Calu3 (cell line): ENCODE measurements around the gene GTF3C4. TPM values are rescaled to one million over a fixed set of nuclear protein-coding genes. Genes with fewer than 3 reads are reported as not detected.

Source experiments
- BruUV-seq: library from RNA; stranded (reverse); fragments of 400-500 nt; replicated peaks from 2 replicates; lab custom pipeline; 2021; lab: Mats Ljungman, UMichigan
- CTCF ChIA-PET: fragments of 300-600 bp; sonication (Branson Sonifier 250); formaldehyde crosslinking; loops from one replicate; lab custom pipeline; 2022; ENCODE audit warnings: antibody characterized with exemption; lab: Charles Lee
- DNase-seq: peaks from one replicate; pipeline ENCODE4 v3.0.0; 2022
- H3K27ac Mint-ChIP-seq: one replicate; pipeline ENCODE4 v1.8.0; 2022; ENCODE audit warnings: mixed read lengths; ENCODE audit not compliant: unreplicated experiment
- H3K27me3 Mint-ChIP-seq: one replicate; pipeline ENCODE4 v1.8.0; 2022; ENCODE audit warnings: mixed read lengths; ENCODE audit not compliant: unreplicated experiment
- H3K36me3 Mint-ChIP-seq: one replicate; pipeline ENCODE4 v1.8.0; 2022; ENCODE audit warnings: mild to moderate bottlenecking, moderate library complexity, mixed read lengths; ENCODE audit not compliant: insufficient read depth, unreplicated experiment
- H3K4me1 Mint-ChIP-seq: one replicate; pipeline ENCODE4 v1.8.0; 2022; ENCODE audit warnings: mild to moderate bottlenecking, low read depth, mixed read lengths; ENCODE audit not compliant: unreplicated experiment
- H3K4me3 Mint-ChIP-seq: one replicate; pipeline ENCODE4 v1.8.0; 2022; ENCODE audit warnings: mild to moderate bottlenecking, low read depth, moderate library complexity, mixed read lengths; ENCODE audit not compliant: unreplicated experiment
- H3K9me3 Mint-ChIP-seq: one replicate; pipeline ENCODE4 v1.8.0; 2022; ENCODE audit warnings: low read depth, mixed read lengths; ENCODE audit not compliant: unreplicated experiment
- intact Hi-C: fragments of 100-400 bp; cut with micrococcal nuclease; formaldehyde crosslinking; loops from one replicate; pipeline ENCODE4 v1.10.0; 2022; ENCODE audit not compliant: unreplicated experiment
- total RNA-seq: library from RNA; stranded (reverse); gene quantifications from 2 replicates; pipeline ENCODE4 v1.2.3, GENCODE V29; 2022
- TF ChIP-seq, protein P1 (sequence below): fragments of 200-600 bp; IDR thresholded peaks from one replicate; pipeline ENCODE4 v1.8.0; 2022; ENCODE audit warnings: antibody characterized with exemption; ENCODE audit not compliant: unreplicated experiment

GTF3C4 gene
- total RNA-seq, 1 experiment from 2014 or later: 16.1 TPM

DNA sequence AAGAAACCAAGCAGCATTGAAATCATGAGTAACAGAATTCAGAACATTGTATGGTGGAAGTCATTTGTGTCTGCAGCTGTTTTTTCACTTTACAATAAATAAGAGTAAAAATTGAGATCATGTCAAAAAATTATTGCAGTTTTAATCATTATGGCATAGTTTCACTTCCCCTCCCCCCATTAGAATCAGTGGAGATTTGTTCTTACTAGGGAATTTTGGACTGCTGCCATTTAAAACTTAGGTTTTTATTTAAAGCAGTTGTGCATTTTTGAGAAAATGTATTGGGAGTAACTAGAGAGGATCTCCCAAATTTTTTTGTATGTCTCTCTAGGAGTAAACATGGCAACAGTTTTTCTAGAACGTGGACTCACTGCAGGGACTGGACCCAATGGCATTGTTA lies 20.4 kb downstream of the GTF3C4 start:
- BruUV-seq: no TSS peak
- CTCF ChIA-PET: no interaction called here
- Mint-ChIP-seq H3K4me1 (no peaks in the 10 kb centered on the region), H3K27me3 (no peaks in the 10 kb centered on the region), H3K4me3 (no peak overlapping the region), H3K36me3 (peaks cover 12% of the 10 kb centered on the region), H3K27ac (no peak overlapping the region), H3K9me3 (no peaks in the 10 kb centered on the region)
- intact Hi-C loops: no loop called here
- TF ChIP-seq, protein P1, sequence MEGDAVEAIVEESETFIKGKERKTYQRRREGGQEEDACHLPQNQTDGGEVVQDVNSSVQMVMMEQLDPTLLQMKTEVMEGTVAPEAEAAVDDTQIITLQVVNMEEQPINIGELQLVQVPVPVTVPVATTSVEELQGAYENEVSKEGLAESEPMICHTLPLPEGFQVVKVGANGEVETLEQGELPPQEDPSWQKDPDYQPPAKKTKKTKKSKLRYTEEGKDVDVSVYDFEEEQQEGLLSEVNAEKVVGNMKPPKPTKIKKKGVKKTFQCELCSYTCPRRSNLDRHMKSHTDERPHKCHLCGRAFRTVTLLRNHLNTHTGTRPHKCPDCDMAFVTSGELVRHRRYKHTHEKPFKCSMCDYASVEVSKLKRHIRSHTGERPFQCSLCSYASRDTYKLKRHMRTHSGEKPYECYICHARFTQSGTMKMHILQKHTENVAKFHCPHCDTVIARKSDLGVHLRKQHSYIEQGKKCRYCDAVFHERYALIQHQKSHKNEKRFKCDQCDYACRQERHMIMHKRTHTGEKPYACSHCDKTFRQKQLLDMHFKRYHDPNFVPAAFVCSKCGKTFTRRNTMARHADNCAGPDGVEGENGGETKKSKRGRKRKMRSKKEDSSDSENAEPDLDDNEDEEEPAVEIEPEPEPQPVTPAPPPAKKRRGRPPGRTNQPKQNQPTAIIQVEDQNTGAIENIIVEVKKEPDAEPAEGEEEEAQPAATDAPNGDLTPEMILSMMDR: no peak
- DNase-seq: no peak

DNA sequence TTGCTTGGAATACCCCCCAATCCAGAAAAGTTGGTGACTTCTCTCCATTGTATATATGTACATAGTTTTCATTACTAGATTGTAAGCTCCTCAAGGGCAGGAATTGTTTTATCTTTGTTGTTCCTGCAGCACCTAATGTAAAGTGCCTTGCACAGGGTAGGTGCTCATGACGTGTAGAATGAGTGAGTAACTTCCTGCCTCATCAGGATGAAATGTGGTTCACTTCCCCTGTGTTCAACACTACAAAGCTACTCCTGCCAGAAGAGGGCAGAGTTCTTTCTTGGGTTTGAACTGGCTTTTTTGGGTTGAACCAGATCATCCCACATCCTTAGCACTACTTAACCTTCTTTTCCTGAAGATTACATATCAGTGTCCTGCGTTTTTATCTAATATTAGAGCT lies 23.9 kb downstream of the GTF3C4 start:
- CTCF ChIA-PET: interaction anchor here (1.3 kb wide), 1 partner anchor 105 kb away, joined by 3 read pairs; no protein-coding TSS in a partner anchor
- H3K27ac Mint-ChIP-seq: no peak overlapping the region
- H3K36me3 Mint-ChIP-seq: peaks cover 5% of the 10 kb centered on the region
- no peaks in the 10 kb centered on the region for H3K27me3 Mint-ChIP-seq
- intact Hi-C loops: no loop called here
- H3K4me1 Mint-ChIP-seq: no peaks in the 10 kb centered on the region
- no TSS peak for BruUV-seq
- peaks cover 6% of the 10 kb centered on the region for H3K9me3 Mint-ChIP-seq
- no peak for DNase-seq
- TF ChIP-seq, protein P1: no peak
- no peak overlapping the region for H3K4me3 Mint-ChIP-seq

DNA sequence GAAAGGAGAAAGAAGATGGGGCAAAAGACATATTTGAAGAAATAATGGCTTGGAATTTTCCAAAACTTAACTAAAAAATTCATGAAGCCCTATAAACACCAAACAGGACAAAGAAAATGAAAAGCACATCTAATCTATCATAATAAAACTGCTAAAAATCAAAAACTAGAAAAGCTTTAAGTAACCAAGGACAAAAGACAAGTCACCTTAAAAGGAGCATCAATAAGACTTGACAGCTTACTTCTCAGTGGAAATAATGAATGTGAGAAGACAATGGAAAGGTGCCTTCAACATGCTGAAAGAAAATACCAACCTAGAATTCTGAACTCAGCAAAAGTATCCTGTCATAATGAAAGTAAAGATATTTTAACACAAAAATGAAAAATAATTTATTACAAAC lies 27.0 kb downstream of the GTF3C4 start:
- DNase-seq: no peak
- Mint-ChIP-seq H3K9me3 (peaks cover 6% of the 10 kb centered on the region), H3K36me3 (no peaks in the 10 kb centered on the region), H3K27ac (no peak overlapping the region), H3K27me3 (no peaks in the 10 kb centered on the region), H3K4me1 (no peaks in the 10 kb centered on the region), H3K4me3 (no peak overlapping the region)
- CTCF ChIA-PET: no interaction called here
- TF ChIP-seq, protein P1: no peak
- BruUV-seq: no TSS peak
- intact Hi-C loops: no loop called here

DNA sequence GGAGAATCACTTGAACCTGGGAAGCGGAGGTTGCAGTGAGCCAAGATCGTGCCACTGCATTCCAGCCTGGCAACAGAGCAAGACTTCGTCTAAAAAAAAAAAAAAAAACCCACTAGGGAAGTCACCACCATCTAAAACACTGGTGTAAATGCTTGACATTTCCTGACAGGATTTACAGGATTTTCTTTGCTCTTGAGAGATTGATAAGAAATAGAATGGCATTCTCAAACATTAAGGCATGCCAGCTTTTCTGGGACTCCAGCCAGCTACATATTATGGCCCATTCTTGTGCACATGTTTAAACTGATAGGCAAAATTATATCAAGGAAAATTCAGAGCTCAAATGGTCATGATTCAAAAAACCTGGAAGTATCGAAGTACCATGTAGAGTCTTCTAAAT lies 28.7 kb downstream of the GTF3C4 start:
- Mint-ChIP-seq H3K9me3 (peaks cover 6% of the 10 kb centered on the region), H3K27me3 (no peaks in the 10 kb centered on the region), H3K36me3 (no peaks in the 10 kb centered on the region), H3K4me1 (peaks cover 6% of the 10 kb centered on the region), H3K4me3 (no peak overlapping the region), H3K27ac (no peak overlapping the region)
- TF ChIP-seq, protein P1: no peak
- intact Hi-C loops: no loop called here
- DNase-seq: no peak
- CTCF ChIA-PET: no interaction called here
- no TSS peak for BruUV-seq
